GM18508 (cell line): ENCODE data around the gene BDKRB2.

Experiments used
- ATAC-seq: cut with Tn5 transposase; IDR thresholded peaks from one replicate; pipeline ENCODE4 v1.9.1; 2021; ENCODE audit warnings: moderate number of reproducible peaks; ENCODE audit not compliant: insufficient read depth, unreplicated experiment

Gene BDKRB2

DNA sequence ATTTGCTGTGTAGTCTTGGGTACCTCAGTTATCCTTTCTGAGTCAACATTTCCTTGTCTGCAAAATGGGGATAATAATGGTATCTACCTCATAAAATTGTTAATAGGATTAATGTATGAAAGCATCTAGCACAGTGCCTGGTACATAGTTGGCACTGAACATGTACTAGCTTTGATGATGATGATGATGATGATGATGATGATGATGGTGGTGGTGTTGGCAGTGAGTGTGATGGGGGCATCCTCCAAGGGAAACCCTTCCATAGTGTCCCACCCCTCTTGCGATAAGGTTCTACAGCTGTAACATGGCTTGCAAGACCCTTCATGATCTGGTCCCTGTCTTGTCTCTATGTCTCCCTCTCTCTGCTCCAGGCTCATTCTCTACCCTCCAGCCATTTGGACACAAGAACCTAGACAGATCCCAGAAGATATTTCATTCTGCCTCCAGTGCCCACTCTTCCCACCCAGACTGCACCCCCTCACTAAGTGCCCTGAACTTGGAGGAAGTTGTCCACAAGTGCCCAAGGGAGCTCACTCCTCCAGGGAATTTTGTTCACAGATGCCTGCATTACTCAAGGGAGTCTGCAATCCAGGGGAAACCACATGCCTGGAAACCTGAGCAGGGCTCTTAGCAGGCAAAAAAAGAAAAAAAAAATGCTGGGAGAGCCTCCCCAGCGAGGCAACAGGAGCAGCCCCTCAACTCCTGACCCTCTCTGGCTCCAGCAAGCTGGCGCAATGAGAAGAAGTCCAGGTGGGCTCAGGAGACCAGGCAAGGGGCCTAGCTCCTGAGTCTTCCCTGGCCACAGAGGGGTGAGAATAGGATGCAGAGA is 41.3 kb downstream of the BDKRB2 start:
- no peak for ATAC-seq

DNA sequence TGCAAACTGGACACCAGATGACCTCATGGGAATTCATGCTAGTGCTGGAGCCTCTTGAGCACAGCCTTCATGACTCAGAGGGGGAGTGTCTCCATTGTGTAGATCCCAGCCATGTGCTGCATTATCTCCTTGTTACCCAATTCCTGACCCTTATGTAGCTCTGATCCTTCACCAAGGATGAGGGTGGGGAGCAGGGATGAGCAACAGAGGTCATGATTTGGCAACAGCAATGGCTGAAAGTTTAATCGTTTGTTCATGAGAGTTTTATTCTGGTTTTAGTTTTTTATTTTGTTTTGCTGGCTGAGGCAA is 41.9 kb downstream of the BDKRB2 start:
- no peak for ATAC-seq

DNA sequence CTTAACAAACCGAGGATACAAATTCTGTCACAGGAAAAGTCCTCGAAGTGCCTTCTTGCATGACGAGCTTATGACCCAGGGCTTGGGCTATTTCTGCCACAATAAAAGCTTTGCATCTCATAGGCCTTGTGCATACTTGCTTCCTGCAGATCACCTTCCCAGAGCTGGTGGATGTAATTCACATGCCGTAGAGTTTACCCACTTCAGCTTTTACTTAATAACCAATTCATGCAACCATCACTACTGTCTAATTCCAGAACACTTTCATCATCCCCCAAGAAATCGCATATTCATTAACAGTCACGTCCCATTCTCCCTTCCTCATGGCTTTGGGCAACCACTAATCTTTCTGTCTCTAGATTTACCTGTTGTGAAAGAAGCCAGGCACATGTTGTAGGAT is 42.4 kb downstream of the BDKRB2 start:
- ATAC-seq: no peak

GRCh38 chr14:96249029-96249428 is 44.4 kb downstream of the BDKRB2 start:
- no peak for ATAC-seq

GRCh38 chr14:96250485-96250884 is 45.8 kb downstream of the BDKRB2 start:
- no peak for ATAC-seq

- no peak for ATAC-seq
Measured at GRCh38 chr14:96251656-96252155, 47.1 kb downstream of the BDKRB2 start.

GRCh38 chr14:96252323-96252998 is 47.8 kb downstream of the BDKRB2 start:
- ATAC-seq: no peak

GRCh38 chr14:96252999-96253539 is 48.4 kb downstream of the BDKRB2 start:
- no peak for ATAC-seq

- ATAC-seq: no peak
Measured at GRCh38 chr14:96254687-96255086, 50.0 kb downstream of the BDKRB2 start.

GRCh38 chr14:96255501-96256366 is 51.1 kb downstream of the BDKRB2 start, which contains the start of gene BDKRB1:
TSS of gene BDKRB1 (plus strand) at chr14:96256210. CDS start at chr14:96263683, 7,473 bp downstream.
- ATAC-seq: no peak

DNA sequence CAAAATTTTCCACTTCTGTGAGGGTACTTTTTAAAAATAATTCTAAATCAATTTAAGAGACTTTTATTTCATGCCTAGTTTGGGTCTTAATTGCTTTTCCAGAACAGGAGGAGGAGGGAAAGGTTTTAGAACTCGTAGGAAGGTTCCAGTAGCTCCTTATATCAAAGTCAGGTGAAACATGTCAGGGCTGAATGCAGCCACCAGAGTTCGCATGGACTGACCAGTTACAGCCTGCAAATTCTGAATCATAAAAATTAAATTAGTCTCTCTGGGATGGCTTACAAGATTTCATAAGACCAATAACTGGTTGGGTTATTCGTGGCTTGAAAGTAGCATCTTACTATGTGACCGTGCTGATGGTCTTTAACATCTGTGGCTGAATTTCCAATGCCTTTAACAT is 51.8 kb downstream of the BDKRB2 start:
- no peak for ATAC-seq

DNA sequence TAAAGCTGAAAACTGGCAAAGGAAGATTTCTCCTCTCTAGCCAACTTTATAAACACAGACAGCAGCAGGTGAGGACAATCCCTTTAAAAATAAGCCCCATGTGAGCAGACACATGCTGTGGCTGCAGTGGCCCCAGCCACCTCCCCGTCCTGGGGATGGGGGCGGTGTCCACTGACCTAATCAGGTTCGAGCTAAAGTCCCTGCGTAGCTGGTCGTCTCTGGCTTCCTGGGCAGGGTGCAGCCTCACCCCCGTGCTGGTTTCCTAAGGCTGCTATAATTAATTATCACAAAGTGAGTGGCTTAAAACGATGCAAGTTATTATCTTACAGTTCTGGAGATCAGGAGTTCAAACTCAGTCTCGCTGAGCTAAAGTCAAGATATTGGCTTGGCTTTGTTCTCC is 52.4 kb downstream of the BDKRB2 start:
- ATAC-seq: no peak

DNA sequence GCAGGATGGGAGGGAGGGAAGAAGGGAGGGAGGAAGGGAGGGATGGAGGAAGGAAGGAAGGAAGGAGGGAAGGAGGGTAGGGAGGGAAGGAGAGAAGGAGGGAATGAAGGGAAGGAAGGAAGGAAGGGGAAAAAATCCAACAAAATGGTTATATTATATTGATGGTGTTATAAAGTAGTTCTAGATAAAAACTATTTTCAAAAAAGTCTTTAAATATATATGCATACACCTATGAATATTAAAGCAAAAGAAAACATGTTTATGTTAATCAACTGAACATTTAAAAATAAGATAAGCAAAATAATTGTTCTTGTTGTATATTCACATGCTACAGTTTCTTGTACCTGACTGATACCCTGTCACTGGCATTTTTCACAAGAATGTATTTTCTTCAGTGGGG is 53.3 kb downstream of the BDKRB2 start:
- ATAC-seq: no peak

GRCh38 chr14:96260341-96260821 is 55.7 kb downstream of the BDKRB2 start:
- ATAC-seq: no peak

- no peak for ATAC-seq
Measured at GRCh38 chr14:96261053-96261452, 56.4 kb downstream of the BDKRB2 start.

- no peak for ATAC-seq
Measured at GRCh38 chr14:96261772-96262655, 57.4 kb downstream of the BDKRB2 start.

DNA sequence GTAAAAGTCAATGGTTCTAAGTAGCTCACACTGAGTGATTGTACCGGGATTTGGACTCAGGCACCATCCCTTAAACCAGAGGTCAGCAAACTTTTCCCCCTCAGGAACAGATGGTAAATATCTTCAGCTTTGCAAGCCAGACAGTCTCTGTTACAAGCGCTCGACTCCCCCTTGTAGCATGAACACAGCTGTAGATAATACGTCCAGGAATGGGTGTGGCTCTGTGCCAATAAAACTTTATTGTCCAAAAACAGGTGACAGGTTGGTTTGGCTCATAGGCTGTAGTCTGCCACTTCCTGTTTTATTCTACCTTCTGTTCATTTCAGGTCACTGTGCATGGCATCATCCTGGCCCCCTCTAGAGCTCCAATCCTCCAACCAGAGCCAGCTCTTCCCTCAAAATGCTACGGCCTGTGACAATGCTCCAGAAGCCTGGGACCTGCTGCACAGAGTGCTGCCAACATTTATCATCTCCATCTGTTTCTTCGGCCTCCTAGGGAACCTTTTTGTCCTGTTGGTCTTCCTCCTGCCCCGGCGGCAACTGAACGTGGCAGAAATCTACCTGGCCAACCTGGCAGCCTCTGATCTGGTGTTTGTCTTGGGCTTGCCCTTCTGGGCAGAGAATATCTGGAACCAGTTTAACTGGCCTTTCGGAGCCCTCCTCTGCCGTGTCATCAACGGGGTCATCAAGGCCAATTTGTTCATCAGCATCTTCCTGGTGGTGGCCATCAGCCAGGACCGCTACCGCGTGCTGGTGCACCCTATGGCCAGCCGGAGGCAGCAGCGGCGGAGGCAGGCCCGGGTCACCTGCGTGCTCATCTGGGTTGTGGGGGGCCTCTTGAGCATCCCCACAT is 58.9 kb downstream of the BDKRB2 start:
- ATAC-seq: no peak

GRCh38 chr14:96264200-96264553 is 59.5 kb downstream of the BDKRB2 start:
- ATAC-seq: no peak

- no peak for ATAC-seq
Measured at GRCh38 chr14:96264853-96265252, 60.2 kb downstream of the BDKRB2 start.
